GM12878 (cell line): Measurements from ENCODE around the gene PRKCE. TPM values are rescaled to one million over a fixed set of nuclear protein-coding genes. Genes with fewer than 3 reads are reported as not detected.

Experiments used
- ATF2 ChIP-seq: IDR thresholded peaks from 2 replicates; pipeline ENCODE4 v1.6.1; 2012; ENCODE audit warnings: low read length, inconsistent platforms
- BACH1 ChIP-seq: fragments of 450-650 bp; IDR thresholded peaks from 2 replicates; pipeline ENCODE4 v1.6.1; 2017; ENCODE audit warnings: mild to moderate bottlenecking, borderline replicate concordance
- CBX3 ChIP-seq: fragments of 200-600 bp; sonication (generic); IDR thresholded peaks from 2 replicates; pipeline ENCODE4 v1.6.1; 2016; ENCODE audit warnings: low read depth, borderline replicate concordance
- CHD1 ChIP-seq: IDR thresholded peaks from 2 replicates; pipeline ENCODE4 v1.6.1; 2012; ENCODE audit warnings: low read depth, low read length, improper control_type of control experiment
- ESRRA ChIP-seq: IDR thresholded peaks from 2 replicates; pipeline ENCODE4 v1.6.1; 2012; ENCODE audit warnings: mild to moderate bottlenecking, low read length, improper control_type of control experiment
- HDAC6 ChIP-seq: fragments of 200-600 bp; sonication (generic); IDR thresholded peaks from one replicate; pipeline ENCODE4 v1.8.0; 2017; ENCODE audit warnings: antibody characterized with exemption; ENCODE audit not compliant: unreplicated experiment
- KAT2A ChIP-seq: conservative IDR thresholded peaks from 2 replicates; pipeline ENCODE4 v1.6.1; 2011; ENCODE audit warnings: low read depth, low read length; ENCODE audit not compliant: control insufficient read depth
- NFXL1 ChIP-seq: fragments of 450-650 bp; IDR thresholded peaks from 2 replicates; pipeline ENCODE4 v1.6.1; 2017; ENCODE audit warnings: antibody characterized with exemption, mild to moderate bottlenecking, borderline replicate concordance
- NR2C1 ChIP-seq: fragments of 450-650 bp; IDR thresholded peaks from 2 replicates; pipeline ENCODE4 v1.6.1; 2017; ENCODE audit warnings: antibody characterized with exemption, mild to moderate bottlenecking, moderate library complexity
- NR2F1 ChIP-seq: fragments of 450-650 bp; conservative IDR thresholded peaks from 2 replicates; pipeline ENCODE4 v1.6.1; 2017; ENCODE audit warnings: mild to moderate bottlenecking
- PAX5 ChIP-seq: IDR thresholded peaks from 2 replicates; pipeline ENCODE4 v1.6.1; 2011; ENCODE audit warnings: low read depth, low read length, borderline replicate concordance
- PBX3 ChIP-seq: IDR thresholded peaks from 2 replicates; pipeline ENCODE4 v1.6.1; 2011; ENCODE audit warnings: mild to moderate bottlenecking, low read depth, low read length, moderate library complexity; ENCODE audit not compliant: insufficient replicate concordance
- RAD51 ChIP-seq: fragments of 450-650 bp; IDR thresholded peaks from 2 replicates; pipeline ENCODE4 v1.6.1; 2016; ENCODE audit warnings: moderate library complexity, mild to moderate bottlenecking, inconsistent platforms
- RB1 ChIP-seq: fragments of 450-650 bp; formaldehyde crosslinking; IDR thresholded peaks from 2 replicates; pipeline ENCODE4 v1.6.1; 2017; ENCODE audit warnings: mild to moderate bottlenecking, borderline replicate concordance
- RUNX3 ChIP-seq: IDR thresholded peaks from 2 replicates; pipeline ENCODE4 v1.6.1; 2012; ENCODE audit warnings: low read length, inconsistent platforms
- SIN3A ChIP-seq: IDR thresholded peaks from 2 replicates; pipeline ENCODE4 v1.6.1; 2012; ENCODE audit warnings: low read depth, low read length, improper control_type of control experiment
- SMAD5 ChIP-seq: IDR thresholded peaks from 2 replicates; pipeline ENCODE4 v1.6.1; 2016; ENCODE audit warnings: antibody characterized with exemption, low read depth
- TCF12 ChIP-seq: IDR thresholded peaks from 2 replicates; pipeline ENCODE4 v1.6.1; 2011; ENCODE audit warnings: low read depth, mild to moderate bottlenecking, low read length
- TCF3 ChIP-seq: IDR thresholded peaks from 2 replicates; pipeline ENCODE4 v1.6.1; 2012; ENCODE audit warnings: low read depth, mild to moderate bottlenecking, low read length, borderline replicate concordance; ENCODE audit not compliant: insufficient read depth
- WRNIP1 ChIP-seq: IDR thresholded peaks from 2 replicates; pipeline ENCODE4 v1.6.1; 2011; ENCODE audit warnings: low read depth, low read length, improper control_type of control experiment, borderline replicate concordance
- YBX1 ChIP-seq: fragments of 450-650 bp; IDR thresholded peaks from 2 replicates; pipeline ENCODE4 v1.6.1; 2016; ENCODE audit warnings: antibody characterized with exemption
- ZBTB33 ChIP-seq: fragments of 450-650 bp; IDR thresholded peaks from 2 replicates; pipeline ENCODE4 v1.6.1; 2017; ENCODE audit warnings: mild to moderate bottlenecking
- ZNF592 ChIP-seq: fragments of 450-650 bp; IDR thresholded peaks from 2 replicates; pipeline ENCODE4 v1.6.1; 2017; ENCODE audit warnings: mild to moderate bottlenecking, moderate library complexity
- ZSCAN29 ChIP-seq: fragments of 450-650 bp; IDR thresholded peaks from 2 replicates; pipeline ENCODE4 v1.6.1; 2017; ENCODE audit warnings: mild to moderate bottlenecking, moderate library complexity
- polyA plus RNA-seq, 11 experiments: library from polyadenylated mRNA; depleted of rRNA in 4 of 11; unstranded in 6 of 11; stranded (reverse) in 5 of 11; fragments of >200 nt; fragmentation: Nextera tagmentation in 4 of 11; fragmentation: Illumina TruSeq in 1 of 11; extraction: Ambion mirVana in 4 of 11; extraction: Trizol in 1 of 11; gene quantifications; 1 replicate in 1 of 11; 2 replicates in 10 of 11; pipeline versions ENCODE4 v1.2.1 to v1.2.3, GENCODE V29; 2011 to 2016; ENCODE audit warnings: inconsistent platforms in 2 of 11, missing spikeins in 2 of 11, low read depth in 1 of 11
- total RNA-seq, 4 experiments: library from RNA; depleted of rRNA in 3 of 4; stranded (reverse); fragments of >200 nt in 3 of 4; fragmentation: Illumina TruSeq in 1 of 4; extraction: Trizol in 1 of 4; gene quantifications; 2 replicates each; pipeline versions ENCODE4 v1.2.1 to v1.2.3, GENCODE V29; 2013 to 2021

The PRKCE gene
- total and polyA plus RNA-seq, 10 of the 15 experiments (the other 5 are each of a cell fraction or from before 2014, with no cell fraction given): 2.6 to 28.2 (median 11.3) TPM

- no peak for TF ChIP-seq NR2F1
- no peak for TF ChIP-seq SIN3A
- TF ChIP-seq NR2C1: no peak
- 0 out of 2 replicates have a peak, but pooled peaks have one; percentile 63 for TF ChIP-seq TCF3
- no peak for TF ChIP-seq YBX1
- no peak for TF ChIP-seq RB1
- TF ChIP-seq ESRRA: no peak
- TF ChIP-seq RUNX3: no peak
- no peak for TF ChIP-seq PAX5
- no peak for TF ChIP-seq NFXL1
- no peak for TF ChIP-seq CHD1
- TF ChIP-seq BACH1: no peak
- no peak for TF ChIP-seq ATF2
- no peak for TF ChIP-seq KAT2A
- TF ChIP-seq ZBTB33: no peak
- TF ChIP-seq TCF12: 0 out of 2 replicates have a peak, but pooled peaks have one; percentile 48
- no peak for TF ChIP-seq CBX3
- no peak for TF ChIP-seq PBX3
- no peak for TF ChIP-seq ZSCAN29
- TF ChIP-seq RAD51: no peak
- TF ChIP-seq WRNIP1: no peak
- no peak for TF ChIP-seq SMAD5
- TF ChIP-seq HDAC6: no peak
- no peak for TF ChIP-seq ZNF592
Measured at GRCh38 chr2:45836316-45836715, 184.8 kb downstream of the PRKCE start (continued).
